Lower leg skin (tissue), 4 donors: ENCODE results near the gene NFAM1. TPM values are rescaled to one million over a fixed set of nuclear protein-coding genes. Genes with fewer than 3 reads are reported as not detected.

Source experiments
- DNase-seq, 2 donors: peaks; one replicate each; pipeline ENCODE4 v3.0.0-alpha.2; 2019; ENCODE audit warnings: low spot score in 2 of 2
- H3K4me3 ChIP-seq: fragments of 200-600 bp; sonication (generic); 2 replicates; pipeline ENCODE4 v1.5.1; 2017; ENCODE audit warnings: mild to moderate bottlenecking, low read depth; ENCODE audit not compliant: poor library complexity, severe bottlenecking
- POLR2A ChIP-seq, 2 donors: fragments of 450-650 bp; IDR thresholded peaks; one replicate each; pipeline ENCODE4 v1.6.1; 2016 to 2017; ENCODE audit warnings: antibody characterized with exemption in 2 of 2, mild to moderate bottlenecking in 1 of 2, moderate library complexity in 1 of 2
- WGBS, 2 donors: methylation state at CpG; one replicate each; pipeline ENCODE4 v1.1.5; 2018; 5-methylcytosine and 5-hydroxymethylcytosine counted together
- intact Hi-C: fragments of 100-400 bp; cut with DNase I; formaldehyde crosslinking; loops from one replicate; pipeline ENCODE4 v1.15.0; 2023; ENCODE audit warnings: low total_unique reads
- total RNA-seq, 4 donors: library from RNA; depleted of rRNA; stranded (reverse); fragments of >200 nt; gene quantifications; one replicate each; pipeline ENCODE4 v1.1.0, GENCODE V29; 2016
- TF ChIP-seq, protein P1 (sequence below), 3 donors: fragments of 450-650 bp; IDR thresholded peaks; one replicate each; pipeline ENCODE4 v1.5.1; 2016; ENCODE audit warnings: antibody characterized with exemption in 3 of 3, mild to moderate bottlenecking in 3 of 3, moderate library complexity in 2 of 3

NFAM1 gene
- total RNA-seq, 4 donors from 2014 or later = 1.2 to 2.5 (median 1.3) TPM

GRCh38 chr22:42452916-42453315, 20.7 kb upstream of the NFAM1 start:
- intact Hi-C loops = no loop called here
- WGBS, 2 donors = 75 to 82% methylated on average over 5 to 6 of the region's 6 CpGs
- DNase-seq = no peak
- TF ChIP-seq POLR2A (IDR thresholded peaks at IDR 0.05) = no peak
- TF ChIP-seq, protein P1, sequence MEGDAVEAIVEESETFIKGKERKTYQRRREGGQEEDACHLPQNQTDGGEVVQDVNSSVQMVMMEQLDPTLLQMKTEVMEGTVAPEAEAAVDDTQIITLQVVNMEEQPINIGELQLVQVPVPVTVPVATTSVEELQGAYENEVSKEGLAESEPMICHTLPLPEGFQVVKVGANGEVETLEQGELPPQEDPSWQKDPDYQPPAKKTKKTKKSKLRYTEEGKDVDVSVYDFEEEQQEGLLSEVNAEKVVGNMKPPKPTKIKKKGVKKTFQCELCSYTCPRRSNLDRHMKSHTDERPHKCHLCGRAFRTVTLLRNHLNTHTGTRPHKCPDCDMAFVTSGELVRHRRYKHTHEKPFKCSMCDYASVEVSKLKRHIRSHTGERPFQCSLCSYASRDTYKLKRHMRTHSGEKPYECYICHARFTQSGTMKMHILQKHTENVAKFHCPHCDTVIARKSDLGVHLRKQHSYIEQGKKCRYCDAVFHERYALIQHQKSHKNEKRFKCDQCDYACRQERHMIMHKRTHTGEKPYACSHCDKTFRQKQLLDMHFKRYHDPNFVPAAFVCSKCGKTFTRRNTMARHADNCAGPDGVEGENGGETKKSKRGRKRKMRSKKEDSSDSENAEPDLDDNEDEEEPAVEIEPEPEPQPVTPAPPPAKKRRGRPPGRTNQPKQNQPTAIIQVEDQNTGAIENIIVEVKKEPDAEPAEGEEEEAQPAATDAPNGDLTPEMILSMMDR (IDR thresholded peaks at IDR 0.05) = no peak
- H3K4me3 ChIP-seq = no peak overlapping the region

GRCh38 chr22:42452456-42452855, 20.3 kb upstream of the NFAM1 start:
- intact Hi-C loops = no loop called here
- 71 to 77% methylated on average over 8 to 9 of the region's 11 CpGs for WGBS, 2 donors
- no peak overlapping the region for H3K4me3 ChIP-seq
- no peak for DNase-seq
- TF ChIP-seq, protein P1 (IDR thresholded peaks at IDR 0.05) = no peak
- no peak for TF ChIP-seq POLR2A (IDR thresholded peaks at IDR 0.05)

DNA sequence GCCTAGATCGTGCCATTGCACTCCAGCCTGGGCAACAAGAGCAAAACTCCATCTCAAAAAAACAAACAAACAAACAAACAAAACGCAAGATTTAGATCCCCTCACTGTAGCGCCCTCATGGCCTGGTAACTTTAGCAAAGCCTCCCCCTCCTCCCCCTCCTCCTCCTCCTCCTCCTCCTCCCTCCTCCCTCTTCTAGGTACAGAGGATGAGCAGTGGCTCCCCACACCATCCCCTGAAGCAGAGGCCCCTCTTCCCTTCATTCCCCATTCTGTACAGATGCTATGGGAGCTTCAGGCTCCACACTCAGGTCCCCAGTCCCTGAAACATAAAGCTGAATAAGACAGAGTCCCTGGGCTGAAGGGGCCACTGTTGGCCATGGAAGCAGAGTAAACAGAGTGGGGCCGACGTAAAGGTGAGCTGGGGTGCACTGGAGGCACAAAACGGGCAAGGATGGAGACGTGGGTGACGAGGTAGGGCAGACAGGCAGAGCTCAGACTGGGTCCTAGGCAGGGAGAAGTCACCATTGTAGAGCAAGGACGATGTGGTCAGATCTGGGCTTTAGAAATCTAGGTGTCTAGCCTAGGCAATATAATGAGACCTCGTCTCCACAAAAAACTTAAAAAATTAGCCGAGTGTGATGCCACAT, 19.4 kb upstream of the NFAM1 start:
- intact Hi-C loops = no loop called here
- no peak for DNase-seq
- 83 to 88% methylated on average over 11 of the region's 11 CpGs for WGBS, 2 donors
- TF ChIP-seq POLR2A (IDR thresholded peaks at IDR 0.05) = no peak
- TF ChIP-seq, protein P1 (IDR thresholded peaks at IDR 0.05) = no peak
- no peak overlapping the region for H3K4me3 ChIP-seq

DNA sequence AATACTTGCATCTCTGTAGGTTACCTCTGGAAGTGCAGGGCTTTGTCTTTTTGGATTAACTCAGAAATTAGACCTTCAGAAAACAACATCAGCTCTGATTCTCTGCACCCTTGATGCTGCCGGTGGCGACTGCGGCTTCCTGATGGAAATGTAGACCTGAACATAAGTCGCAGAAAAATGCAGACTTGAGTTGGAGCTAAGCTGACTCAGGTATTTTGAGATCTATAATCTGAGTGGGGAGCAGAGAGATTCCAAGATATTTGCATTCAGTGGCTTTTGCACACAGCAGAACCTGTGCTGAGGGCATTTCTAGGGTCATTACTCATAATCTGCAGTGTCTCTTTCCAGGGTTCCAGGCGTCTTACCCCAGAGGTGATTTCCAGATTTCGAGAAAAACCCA, 18.7 kb upstream of the NFAM1 start:
- intact Hi-C loops = no loop called here
- WGBS, 2 donors = 87 to 90% methylated on average over 6 of the region's 6 CpGs

GRCh38 chr22:42446151-42446550, 13.9 kb upstream of the NFAM1 start:
- no peak for TF ChIP-seq POLR2A (IDR thresholded peaks at IDR 0.05)
- TF ChIP-seq, protein P1 (IDR thresholded peaks at IDR 0.05) = no peak
- no peak for DNase-seq
- intact Hi-C loops = no loop called here
- no peak overlapping the region for H3K4me3 ChIP-seq
- 89 to 90% methylated on average over 13 of the region's 13 CpGs for WGBS, 2 donors

More for the DNA sequence above, 18.7 kb upstream of the NFAM1 start:
- DNase-seq = no peak
- no peak overlapping the region for H3K4me3 ChIP-seq
- TF ChIP-seq, protein P1 (IDR thresholded peaks at IDR 0.05) = no peak
- no peak for TF ChIP-seq POLR2A (IDR thresholded peaks at IDR 0.05)
